Left colon (tissue), 2 donors: Measurements from ENCODE around the gene KCNIP1. TPM values are rescaled to one million over a fixed set of nuclear protein-coding genes. Genes with fewer than 3 reads are reported as not detected.
"Not testable (repeated sequence)": the region's sequence is repeated elsewhere in the genome, so short reads cannot be mapped to it uniquely, and the experiment has no call there.

Source experiments
- ATAC-seq: fragments of 200-7000 bp; cut with Tn5 transposase; one replicate; pipeline ENCODE4 v1.9.1; 2020; ENCODE audit warnings: mild to moderate bottlenecking, moderate library complexity
- DNase-seq, 2 donors: peaks; one replicate each; pipeline ENCODE4 v3.0.0-alpha.2; 2020
- intact Hi-C, 2 donors: fragments of 100-400 bp; cut with DNase I in 1 of 2; cut with micrococcal nuclease in 1 of 2; formaldehyde crosslinking; loops; one replicate each; pipeline versions ENCODE4 v1.11.2 to v1.14.0; 2022; cut with DNase I, micrococcal nuclease
- total RNA-seq, 2 donors: library from RNA; stranded (reverse); fragmentation: NEBNext Ultra II Directional; extraction: Animal tissue kit (Norgen Biotek cat#: 25700); gene quantifications; one replicate each; pipeline ENCODE4 v1.2.1, GENCODE V29; 2021
- donor health status: DM: no; HTN: no; CAD: no.
- donor health status: DM: yes; HTN: yes; CAD: no.

Gene KCNIP1
- total RNA-seq, 2 donors from 2014 or later, result 0.22 TPM; not detected in 1

DNA sequence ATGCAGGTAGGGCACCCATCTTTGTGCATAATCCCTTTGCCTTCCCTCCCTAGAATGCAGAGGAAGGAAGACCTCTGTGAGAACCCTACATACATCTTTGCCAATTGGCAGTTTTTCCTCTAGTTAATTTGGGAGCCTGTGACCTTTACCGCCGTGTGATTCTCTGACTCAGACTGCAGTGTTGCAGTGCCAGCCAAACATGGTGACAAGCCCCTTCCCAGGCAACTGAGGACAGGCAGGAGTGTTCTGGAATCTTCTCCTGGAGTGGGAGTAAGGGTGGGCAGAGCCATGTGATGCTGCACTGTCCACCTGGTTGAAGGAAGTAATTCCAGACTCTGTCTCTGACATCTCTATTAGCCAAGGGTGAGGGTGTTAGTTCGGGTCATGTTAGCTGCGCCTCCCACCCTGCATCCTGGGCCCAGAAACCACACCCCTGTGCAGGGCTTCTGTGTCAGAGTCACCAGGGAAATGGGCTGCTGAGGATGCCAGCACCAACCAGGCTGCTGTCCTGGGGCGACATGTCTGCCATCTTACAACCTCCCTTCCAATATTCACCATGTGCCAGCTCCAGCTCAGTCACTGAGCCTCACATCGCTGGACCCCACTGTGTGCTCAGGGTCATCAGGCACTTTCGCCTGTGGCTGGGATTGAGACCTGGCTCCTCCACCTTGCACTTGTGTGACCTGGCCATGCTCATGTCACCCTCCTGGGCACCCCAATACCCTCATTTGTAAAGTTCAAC lies 21.8 kb downstream of the KCNIP1 start:
- ATAC-seq (no peak), DNase-seq (no peak)
- intact Hi-C loops, result no loop called here

DNA sequence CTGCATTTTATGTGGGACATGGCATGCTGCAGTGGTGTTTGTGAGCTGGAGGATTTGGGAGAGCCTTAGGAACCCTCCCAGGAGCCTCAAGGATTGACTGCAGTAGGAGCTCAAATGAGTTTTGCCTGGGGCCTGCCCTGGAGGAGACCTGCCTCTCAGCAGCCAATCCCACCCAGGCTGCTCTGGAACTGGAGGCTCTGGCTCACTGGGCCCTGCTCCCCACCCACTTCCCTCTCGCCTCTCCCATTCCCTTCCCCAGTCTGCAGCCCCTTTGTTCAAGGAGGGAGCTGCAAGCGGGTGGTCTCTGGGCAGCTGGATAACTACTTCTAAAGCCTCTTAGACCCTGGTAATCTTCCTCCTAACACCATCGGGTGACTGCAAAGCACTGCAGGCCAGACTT lies 24.2 kb downstream of the KCNIP1 start:
- intact Hi-C loops, result no loop called here
- ATAC-seq (no peak), DNase-seq (no peak)

DNA sequence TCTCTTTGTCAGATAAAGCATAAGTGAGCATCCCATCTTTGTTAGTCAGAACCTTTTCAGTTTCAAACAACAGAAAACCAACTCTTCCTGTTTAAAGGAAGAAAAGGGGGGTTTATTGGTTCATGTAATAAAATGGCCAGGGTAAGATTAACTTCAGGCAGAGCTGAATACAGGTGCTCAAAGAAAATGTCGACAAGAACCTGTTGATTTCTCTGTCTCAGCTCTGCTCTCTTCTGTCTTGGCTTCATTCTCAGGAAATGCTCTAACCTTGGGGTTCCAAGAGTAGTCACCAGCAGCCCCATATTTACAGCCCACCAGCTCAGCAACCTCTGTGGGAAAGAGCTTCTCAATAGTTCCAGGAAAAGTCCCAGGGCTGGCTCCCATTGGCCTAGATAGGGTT lies 25.2 kb downstream of the KCNIP1 start:
- ATAC-seq, result no peak
- DNase-seq, result no peak
- intact Hi-C loops, result no loop called here

DNA sequence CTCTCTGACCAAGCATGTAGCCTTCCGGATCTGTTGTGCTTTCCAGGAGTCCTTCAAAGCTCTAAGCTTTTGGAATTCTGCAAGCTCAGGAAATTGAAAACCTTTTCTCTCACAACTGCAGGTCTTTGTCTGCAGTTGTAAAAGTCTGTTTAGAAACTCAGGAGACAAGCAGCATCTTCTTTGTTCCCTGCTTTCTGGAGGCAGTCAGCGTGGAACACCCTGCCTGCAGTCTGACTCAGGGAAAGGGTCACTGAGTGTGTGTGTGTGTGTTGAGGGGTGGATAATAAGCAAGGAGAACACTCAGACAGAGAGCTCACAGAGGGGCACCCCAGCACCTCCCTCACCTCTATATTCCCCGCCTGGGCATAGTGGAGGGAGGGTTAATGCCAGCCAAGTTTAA lies 29.1 kb downstream of the KCNIP1 start:
- no peak for DNase-seq
- ATAC-seq, result no peak
- intact Hi-C loops, result no loop called here

DNA sequence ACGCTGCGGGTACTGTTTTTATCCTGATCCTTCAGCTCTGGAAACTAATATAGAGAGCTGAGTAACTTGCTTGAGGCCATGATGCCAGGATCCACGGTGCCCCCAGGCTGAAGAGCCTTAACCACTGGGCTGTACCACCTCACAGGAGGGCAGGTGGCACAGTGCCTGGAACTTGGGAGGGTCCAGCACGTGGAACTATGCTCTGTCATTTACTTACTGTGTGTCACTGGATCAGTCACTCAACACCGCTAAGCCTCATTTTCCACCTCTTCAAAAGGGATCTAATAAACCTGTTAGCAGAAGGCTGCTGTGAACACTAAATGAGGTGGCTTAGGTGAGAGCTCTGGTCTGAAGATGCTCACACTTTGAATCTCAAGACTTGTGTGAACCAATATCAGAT lies 29.6 kb downstream of the KCNIP1 start:
- intact Hi-C loops, result no loop called here
- DNase-seq, result no peak
- no peak for ATAC-seq

DNA sequence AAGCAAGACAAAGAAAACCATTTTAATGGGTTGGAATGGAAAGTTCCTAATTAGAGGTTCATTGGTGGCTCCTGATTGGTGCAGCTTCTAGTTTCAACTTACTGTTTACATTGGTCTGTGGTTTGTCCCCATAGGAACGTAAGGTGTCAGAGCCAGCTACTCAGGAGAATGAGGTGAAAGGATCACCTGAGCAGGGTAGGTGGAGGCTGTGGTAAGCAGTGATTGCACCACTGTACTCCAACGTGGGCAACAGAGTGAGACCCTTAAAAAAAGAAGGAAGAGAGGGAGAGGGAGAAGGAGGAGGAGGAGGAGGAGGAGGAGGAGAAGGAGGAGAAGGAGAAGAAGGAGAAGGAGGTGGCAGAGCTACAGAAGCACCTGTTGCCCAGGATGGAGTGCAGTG lies 30.4 kb downstream of the KCNIP1 start:
- ATAC-seq, result no peak
- intact Hi-C loops, result no loop called here
- no peak for DNase-seq

DNA sequence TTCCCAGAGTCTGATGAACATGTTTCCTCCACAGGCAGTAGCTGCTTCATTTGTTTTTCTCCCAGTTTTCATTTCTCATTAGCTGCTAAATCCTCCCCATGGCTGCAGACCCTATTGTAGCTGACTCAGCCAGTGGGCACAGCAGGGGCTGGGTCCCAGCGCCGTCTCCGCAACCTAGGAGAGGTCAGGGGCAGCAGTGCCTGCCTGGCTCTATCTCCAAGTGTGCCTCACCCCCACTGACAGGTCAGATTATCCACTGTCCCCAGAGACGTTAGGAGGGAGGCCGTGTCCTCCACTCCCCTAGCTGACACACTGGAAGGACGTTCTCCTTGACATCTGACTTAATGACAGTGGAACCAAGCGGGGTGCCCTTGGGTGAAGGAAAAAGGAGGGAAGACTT lies 31.1 kb downstream of the KCNIP1 start:
- DNase-seq (no peak), ATAC-seq (no peak)
- intact Hi-C loops, result no loop called here

DNA sequence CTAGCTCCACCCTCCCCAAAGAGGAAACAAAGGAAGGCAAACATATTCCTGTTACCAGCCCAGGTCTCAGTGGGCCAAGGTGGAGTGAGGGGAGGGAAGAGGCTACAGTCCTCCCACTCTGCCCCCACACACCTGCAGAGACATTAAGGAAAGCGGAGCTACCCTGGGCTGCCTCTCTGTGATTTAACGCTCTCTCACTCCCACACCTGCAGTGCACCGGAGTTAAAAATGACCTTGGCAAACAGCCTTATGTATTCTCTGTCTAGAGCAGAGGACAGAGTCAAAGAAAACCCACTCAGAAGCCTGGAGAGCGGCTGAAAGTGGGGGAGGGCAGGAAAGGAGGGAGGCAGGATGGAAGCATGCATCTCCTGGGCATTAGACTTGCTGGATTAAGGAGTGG lies 32.7 kb downstream of the KCNIP1 start:
- intact Hi-C loops, result no loop called here
- ATAC-seq, result no peak
- DNase-seq, result no peak

DNA sequence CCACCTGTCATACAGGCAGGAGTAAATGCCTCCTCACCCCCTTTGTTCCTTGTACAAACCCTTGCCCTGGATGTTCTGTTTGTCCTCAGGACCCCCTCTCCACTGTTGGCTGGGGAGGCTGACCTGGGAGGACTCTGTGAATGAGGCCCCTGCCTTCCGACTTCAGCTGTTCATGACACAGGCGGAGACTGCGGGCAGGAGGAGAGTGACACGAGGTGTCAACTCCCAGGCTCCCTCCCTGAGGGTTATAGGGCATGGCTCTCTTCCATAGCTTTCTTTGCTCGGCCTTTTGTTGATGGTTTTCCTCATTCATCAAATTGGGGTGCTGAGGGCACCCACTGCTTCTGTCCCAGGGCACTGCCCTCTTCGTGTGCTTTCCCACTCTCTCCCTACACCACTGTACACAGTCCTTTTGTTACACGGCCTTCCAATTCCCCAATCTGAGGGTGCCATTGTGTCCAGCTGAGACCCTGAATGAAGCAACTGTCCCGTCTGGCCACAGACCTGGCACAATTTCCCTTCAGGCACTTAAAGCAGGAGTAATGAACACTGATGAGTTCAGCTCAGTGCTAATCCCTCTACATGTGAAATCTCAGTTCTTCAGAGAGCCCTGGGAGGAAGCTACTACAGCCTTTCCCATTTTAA lies 33.8 kb downstream of the KCNIP1 start:
- DNase-seq (no peak), ATAC-seq (no peak)
- intact Hi-C loops, result no loop called here

DNA sequence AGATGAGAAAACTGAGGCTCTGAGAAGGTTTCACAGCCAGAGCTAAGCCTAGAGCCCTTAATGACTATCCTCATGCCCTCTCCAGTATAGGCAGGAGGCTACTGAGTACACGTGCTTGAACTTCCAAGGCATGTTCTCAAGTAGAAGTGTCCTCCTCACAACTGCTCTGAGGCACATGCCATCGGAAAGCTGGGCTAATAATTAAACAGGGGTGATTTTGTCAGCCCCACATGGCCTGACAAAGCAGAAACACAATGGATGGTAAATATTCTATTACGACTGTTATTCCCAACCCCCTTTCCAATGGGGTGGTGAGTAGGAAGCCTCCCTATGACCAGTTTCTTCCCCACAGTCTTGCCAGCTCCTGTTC lies 34.3 kb downstream of the KCNIP1 start:
- intact Hi-C loops, result no loop called here
- ATAC-seq, result no peak
- DNase-seq, result no peak

DNA sequence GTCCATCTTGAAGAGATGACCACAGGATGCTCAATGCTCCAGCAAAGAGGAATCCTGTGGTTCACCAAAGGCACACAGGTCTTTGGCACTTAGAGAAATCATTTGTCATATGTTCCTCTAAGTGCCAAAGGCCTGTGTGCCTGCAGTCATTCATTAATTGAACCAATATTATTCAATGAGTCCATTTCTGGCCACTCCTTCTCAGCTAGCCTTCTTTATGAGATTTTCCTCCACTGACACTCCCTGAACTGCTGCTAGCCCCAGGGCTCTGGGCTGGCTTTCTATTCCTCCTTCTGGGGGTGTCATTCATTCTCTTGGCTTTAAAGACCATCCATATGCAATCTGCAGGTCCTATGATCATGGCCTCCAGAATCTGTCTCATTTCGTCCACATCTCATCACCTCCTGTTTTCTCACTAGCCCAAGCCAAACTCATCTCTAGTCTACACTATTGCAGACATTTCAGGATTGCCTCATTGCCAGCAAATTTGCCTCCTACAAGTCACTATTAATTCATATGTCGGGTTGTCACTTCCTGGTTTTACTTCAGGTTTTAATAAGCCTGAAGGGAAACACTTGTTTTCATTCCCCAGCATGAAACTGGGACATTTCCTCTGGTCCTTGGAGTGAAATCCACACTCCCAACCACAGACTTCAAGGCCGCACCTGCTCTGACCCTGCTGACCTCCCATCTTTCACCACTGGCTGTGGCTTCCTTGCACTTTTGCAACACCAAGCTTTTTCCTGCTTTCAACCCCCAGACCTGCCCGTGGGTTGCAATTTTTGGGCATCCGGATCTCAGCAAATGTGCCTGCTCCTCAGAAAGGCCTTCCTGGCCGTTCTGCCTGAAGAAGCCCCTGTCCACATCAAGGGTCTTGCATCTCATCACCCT lies 35.1 kb downstream of the KCNIP1 start:
- intact Hi-C loops, result no loop called here
- ATAC-seq (no peak), DNase-seq (no peak)

DNA sequence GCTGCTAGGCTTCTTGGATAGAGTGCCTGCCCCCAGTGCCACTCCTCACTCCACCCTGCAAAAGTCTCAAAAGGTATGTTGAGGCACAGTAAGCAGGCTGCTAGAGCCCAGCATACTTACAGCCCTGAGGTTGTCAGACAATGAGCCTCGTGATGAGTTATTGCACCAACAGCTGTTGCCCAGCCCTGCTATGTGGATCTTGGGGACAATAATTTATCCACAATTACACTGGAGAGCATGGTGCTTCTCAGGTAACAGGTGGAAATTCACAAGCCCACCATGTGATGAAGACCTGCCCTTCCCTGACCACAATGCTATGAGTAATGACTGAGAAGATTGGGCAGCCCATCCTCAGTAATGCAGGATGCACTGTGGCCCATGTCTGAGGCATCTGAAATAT lies 36.5 kb downstream of the KCNIP1 start:
- intact Hi-C loops, result no loop called here
- no peak for ATAC-seq
- no peak for DNase-seq

DNA sequence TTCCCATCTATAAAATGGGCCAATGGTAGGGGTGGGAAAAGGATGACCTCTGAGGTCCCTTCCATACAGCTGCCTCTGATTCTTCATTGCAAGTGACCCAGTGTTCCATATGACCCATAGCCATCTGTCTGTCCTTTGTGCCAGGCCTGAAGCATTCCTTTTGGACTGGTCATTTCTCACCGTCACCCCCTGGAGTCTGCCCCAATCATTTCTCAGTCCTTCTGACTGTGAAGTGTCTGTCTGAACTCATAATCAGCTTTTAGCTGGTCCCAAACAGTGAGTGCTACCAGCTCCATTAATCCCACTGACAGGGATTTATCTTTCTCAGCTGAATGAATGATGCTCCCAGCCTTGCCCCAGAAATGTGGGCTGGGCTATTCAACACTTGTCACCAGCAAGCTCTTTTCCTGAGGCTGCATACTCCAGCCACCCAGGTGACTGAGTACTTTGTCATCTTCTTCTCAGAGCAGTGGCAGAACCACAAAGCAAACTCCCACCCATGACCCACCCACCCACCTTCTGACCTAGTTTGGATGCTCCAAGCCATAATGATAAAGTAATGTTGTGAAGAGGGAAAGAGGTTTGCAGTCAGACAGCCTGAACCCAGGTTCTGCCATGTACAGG lies 37.4 kb downstream of the KCNIP1 start:
- DNase-seq (no peak), ATAC-seq (no peak)
- intact Hi-C loops, result no loop called here

DNA sequence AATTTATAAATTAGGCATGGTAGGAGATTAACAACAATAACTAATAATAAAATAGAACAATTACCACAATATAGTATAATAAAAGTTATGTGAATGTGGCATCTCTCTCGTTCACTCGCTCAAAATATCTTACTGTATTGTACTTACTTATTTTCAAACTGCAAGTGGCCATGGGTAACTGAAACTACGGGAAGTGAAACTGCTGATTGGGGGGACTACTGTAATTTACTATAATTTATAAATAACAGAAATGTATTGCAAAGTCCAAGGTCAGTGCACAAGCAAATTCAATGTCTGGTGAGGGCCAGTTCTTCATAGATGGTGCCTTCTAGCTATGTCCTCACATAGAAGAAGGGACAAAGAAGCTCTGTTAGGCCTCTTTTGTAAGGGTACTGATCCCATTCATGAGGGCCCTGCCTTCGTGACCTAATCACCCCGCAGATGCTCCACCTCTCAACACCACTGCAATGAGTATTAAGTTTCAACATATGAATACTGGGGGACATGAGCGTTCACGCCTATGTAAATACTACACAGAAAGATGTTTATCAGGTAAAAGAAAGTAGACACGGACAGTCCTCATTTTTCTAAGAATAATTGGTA lies 39.0 kb downstream of the KCNIP1 start:
- intact Hi-C loops, result no loop called here
- ATAC-seq (no peak), DNase-seq (no peak)

DNA sequence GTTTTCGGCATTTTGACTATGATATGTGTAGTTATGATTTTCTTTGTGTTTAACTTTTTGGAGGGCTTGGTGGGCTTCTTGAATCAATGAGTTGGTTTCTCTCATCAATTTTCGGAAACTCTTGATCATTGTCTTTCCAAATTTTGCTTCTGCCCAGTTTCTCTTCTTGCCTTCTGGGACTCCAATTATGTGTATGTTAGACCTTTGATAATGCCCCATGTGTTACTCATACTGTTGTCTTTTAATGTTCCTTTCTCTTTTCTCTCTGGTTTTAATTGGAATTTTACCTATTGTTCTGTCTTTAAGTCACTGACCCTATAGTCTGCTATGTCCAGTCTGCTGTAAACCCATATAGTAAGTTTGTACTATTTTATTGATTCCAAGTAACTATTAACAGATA lies 41.5 kb downstream of the KCNIP1 start:
- ATAC-seq (no peak), DNase-seq (no peak)
- intact Hi-C loops, result no loop called here

DNA sequence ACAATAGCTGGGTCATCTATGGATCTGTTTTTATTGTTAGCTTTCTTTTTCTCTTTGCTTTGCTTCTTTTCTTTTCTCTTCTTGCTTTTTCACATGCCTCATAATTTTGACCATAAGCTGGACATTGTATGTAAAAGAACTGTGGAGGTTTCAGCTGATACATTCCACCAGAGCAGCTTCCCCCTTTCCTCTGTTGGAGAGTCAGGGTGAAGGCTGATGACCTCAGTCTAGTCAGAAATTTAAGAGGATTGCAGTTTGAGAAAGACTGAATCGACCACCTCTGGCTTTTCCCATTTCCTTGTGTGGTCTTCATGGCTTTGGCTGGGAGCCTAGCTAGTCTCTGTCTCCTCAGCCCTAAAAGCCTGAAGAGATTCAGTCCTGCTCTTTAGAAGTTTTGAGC lies 42.0 kb downstream of the KCNIP1 start:
- DNase-seq (no peak), ATAC-seq (no peak)
- intact Hi-C loops, result no loop called here

DNA sequence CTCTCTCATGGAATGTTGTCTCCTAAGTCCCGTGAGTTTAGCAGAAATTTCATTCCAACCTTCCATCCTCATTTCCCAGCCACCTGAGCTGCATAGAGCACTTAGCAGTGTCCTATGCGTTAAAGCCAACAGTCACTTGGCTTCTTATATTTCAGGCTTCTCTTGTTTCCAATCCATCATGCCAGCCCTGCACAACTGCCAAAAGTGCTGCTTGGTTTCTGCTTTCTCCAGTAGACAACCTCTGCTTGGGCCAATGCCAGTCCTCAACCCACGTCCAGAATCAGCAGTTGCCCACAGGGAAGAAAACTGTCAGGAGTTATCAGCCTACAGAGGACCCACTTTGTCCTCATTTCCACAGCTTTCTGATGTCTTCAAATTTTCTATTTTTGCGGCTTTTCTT lies 42.5 kb downstream of the KCNIP1 start:
- no peak for ATAC-seq
- intact Hi-C loops, result no loop called here
- no peak for DNase-seq

DNA sequence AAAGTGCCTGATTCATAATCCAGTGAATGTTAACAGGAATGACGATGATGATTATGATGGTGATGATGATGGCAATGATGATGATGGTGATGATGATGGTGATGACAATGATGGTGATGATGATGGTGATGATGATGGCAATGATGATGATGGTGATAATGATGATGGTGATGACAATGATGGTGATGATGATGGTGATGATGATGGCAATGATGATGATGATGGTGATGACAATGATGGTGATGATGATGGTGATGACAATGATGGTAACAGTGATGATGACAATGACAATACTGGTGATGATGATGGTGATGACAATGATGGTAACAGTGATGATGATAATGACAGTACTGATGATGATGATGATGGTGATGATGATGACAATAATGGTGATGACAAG lies 46.6 kb downstream of the KCNIP1 start:
- intact Hi-C loops, ATAC-seq, DNase-seq: not testable (repeated sequence)

DNA sequence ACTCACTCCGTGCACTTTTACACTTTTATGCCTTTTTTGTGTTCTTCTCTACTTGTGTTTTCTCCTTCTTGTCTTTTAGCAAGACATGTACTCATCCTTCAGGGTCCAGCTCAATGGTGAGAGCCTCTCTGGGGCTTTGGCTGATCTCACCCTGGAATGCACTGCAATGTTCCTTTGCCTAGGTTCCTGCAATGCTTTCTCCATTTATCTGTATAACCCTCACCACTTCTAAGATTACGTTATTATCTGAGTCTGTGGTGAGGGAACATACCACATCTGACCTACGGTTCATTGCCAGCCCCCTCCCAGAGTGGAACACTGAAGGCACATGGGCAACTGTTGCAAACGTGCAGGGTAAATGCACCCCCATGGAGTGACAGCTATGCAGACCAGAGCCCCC lies 47.3 kb downstream of the KCNIP1 start:
- intact Hi-C loops, result no loop called here
- DNase-seq (no peak), ATAC-seq (no peak)
